Thoracic aorta (tissue), 2 donors: Measurements from ENCODE around the gene KLHL28. TPM values are rescaled to one million over a fixed set of nuclear protein-coding genes. Genes with fewer than 3 reads are reported as not detected.
"Not testable (repeated sequence)": the region's sequence is repeated elsewhere in the genome, so short reads cannot be mapped to it uniquely, and the experiment has no call there.

Experiments used
- ATAC-seq: fragments of 150-250 bp; one replicate; pipeline ENCODE4 v1.8.0; 2017; ENCODE audit warnings: low read depth; ENCODE audit not compliant: insufficient number of reproducible peaks, low FRiP score
- DNase-seq: peaks from one replicate; pipeline ENCODE4 v3.0.0-alpha.2; 2020; ENCODE audit warnings: low spot score
- H3K27ac ChIP-seq, 2 donors: fragments of 200-600 bp; sonication (generic); 1 replicate in 1 of 2; 2 replicates in 1 of 2; pipeline ENCODE4 v1.5.1; 2016; ENCODE audit warnings: mild to moderate bottlenecking in 2 of 2, moderate library complexity in 2 of 2
- H3K27me3 ChIP-seq: fragments of 200-600 bp; sonication (generic); replicated peaks from 2 replicates; pipeline ENCODE4 v1.6.0; 2016; ENCODE audit warnings: mild to moderate bottlenecking; ENCODE audit not compliant: insufficient read depth
- H3K36me3 ChIP-seq: fragments of 200-600 bp; sonication (generic); one replicate; pipeline ENCODE4 v1.5.1; 2016
- H3K4me1 ChIP-seq, 2 donors: fragments of 200-600 bp; sonication (generic); 1 replicate in 1 of 2; 2 replicates in 1 of 2; pipeline versions ENCODE4 v1.5.1 to v1.6.0; 2016; ENCODE audit warnings: low read depth in 2 of 2, mild to moderate bottlenecking in 1 of 2; ENCODE audit not compliant: control insufficient read depth in 1 of 2
- H3K4me3 ChIP-seq: fragments of 200-600 bp; sonication (generic); 2 replicates; pipeline ENCODE4 v1.5.1; 2016; ENCODE audit warnings: mild to moderate bottlenecking
- H3K9me3 ChIP-seq: fragments of 200-600 bp; sonication (generic); 2 replicates; pipeline ENCODE4 v1.5.1; 2016
- total RNA-seq, 2 donors: library from RNA; depleted of rRNA; stranded (reverse); fragments of >200 nt; gene quantifications; one replicate each; pipeline versions ENCODE4 v1.1.0 to v1.2.3, GENCODE V29; 2016
- TF ChIP-seq, protein P1 (sequence below): fragments of 200-600 bp; sonication (generic); IDR thresholded peaks from one replicate; pipeline ENCODE4 v1.5.1; 2019; ENCODE audit warnings: antibody characterized with exemption

KLHL28 gene
- total RNA-seq, 2 donors from 2014 or later, result 9.6 to 11.0 TPM

DNA sequence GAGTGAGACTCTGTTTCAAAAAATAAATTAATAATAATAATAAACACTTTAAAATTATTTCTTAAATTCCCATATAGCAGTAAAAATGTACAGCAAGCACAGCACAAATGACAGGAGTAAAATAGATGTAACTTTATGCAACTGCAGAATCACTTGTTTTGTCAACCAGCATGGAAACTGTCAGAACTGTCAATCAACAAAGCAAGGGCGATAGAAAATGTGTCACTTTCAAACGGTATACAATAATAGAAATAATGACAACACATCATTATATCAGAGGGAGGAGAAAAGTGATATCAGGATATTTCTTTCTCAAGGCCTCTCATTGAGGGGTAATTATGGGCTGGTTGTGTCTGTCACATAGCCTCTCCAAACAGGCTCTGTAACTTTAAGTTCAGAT, 68.2 kb downstream of the KLHL28 start:
- no peak overlapping the region for H3K4me3 ChIP-seq
- TF ChIP-seq, protein P1, sequence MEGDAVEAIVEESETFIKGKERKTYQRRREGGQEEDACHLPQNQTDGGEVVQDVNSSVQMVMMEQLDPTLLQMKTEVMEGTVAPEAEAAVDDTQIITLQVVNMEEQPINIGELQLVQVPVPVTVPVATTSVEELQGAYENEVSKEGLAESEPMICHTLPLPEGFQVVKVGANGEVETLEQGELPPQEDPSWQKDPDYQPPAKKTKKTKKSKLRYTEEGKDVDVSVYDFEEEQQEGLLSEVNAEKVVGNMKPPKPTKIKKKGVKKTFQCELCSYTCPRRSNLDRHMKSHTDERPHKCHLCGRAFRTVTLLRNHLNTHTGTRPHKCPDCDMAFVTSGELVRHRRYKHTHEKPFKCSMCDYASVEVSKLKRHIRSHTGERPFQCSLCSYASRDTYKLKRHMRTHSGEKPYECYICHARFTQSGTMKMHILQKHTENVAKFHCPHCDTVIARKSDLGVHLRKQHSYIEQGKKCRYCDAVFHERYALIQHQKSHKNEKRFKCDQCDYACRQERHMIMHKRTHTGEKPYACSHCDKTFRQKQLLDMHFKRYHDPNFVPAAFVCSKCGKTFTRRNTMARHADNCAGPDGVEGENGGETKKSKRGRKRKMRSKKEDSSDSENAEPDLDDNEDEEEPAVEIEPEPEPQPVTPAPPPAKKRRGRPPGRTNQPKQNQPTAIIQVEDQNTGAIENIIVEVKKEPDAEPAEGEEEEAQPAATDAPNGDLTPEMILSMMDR, result no peak
- no peak for DNase-seq
- no peak overlapping the region for H3K27ac ChIP-seq
- no peaks in the 10 kb centered on the region for H3K36me3 ChIP-seq
- no peaks in the 10 kb centered on the region for H3K27me3 ChIP-seq
- peaks cover 0 to 8% of the 10 kb centered on the region in 2 donors for H3K4me1 ChIP-seq
- no peak for ATAC-seq
- no peaks in the 10 kb centered on the region for H3K9me3 ChIP-seq

DNA sequence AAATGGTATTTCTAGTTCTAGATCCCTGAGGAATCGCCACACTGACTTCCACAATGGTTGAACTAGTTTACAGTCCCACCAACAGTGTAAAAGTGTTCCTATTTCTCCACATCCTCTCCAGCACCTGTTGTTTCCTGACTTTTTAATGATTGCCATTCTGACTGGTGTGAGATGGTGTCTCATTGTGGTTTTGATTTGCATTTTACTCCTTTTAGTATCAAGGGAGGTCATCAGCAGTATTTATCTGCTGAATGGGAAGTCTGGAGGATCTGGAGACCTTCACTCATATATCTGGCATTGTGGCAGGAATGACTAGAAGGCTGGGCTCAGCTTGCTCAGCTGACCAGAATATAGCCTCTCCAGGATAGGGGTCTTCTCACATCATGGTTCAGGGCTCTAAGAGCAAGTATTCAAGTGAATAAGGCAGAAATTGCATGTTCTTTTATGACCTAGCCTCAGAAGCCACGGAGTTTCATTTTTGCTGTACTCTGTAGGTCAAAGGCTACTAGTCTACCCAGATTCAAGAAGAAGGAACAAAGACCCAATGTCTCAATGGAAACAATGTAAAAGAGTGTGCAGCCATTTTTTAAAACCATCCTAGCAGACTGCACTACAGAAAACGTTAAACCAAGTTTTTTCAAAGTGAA, 69.9 kb downstream of the KLHL28 start:
- not testable (repeated sequence) for H3K27me3 ChIP-seq, H3K4me3 ChIP-seq, DNase-seq, H3K9me3 ChIP-seq, H3K27ac ChIP-seq, H3K36me3 ChIP-seq, ATAC-seq, H3K4me1 ChIP-seq

DNA sequence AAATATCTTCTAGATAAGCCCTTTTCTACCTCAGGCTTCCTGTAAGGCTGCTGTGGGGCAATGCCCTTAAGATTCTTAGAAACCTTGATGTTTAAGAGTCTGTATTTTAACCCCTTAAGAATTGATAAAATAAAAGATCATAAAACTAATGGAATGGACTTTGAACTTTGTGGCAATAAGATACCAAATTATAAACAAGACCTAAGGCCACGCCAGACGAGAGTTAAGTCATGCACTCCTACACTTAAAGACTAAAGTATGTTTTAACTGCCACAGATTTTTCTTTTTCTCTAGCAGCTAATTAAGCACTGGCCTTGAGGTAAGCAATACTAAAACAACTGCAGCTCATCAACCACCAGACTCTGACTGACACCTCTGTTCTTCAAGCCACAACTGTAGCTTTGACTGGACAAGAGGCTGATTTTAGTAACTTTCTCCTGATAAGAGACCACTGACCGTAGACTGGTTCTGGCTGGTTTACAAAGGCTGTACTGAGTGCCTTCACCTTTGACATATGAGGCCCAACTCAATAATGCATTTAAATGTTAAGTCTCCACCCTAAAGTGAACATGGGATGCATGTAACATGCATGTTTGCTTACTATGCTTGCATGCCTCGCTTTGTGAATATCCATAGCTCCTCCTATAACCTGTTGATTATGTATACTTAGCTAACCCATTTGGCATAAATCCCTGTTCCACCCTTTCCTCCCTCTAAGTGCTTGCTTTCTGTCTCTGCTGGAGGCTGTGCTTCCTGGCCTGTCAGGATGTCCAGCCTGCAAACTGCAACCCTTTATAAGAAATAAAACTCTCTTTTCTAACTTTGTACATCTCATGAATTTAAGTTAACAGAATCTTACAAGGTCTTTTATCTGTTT, 71.9 kb downstream of the KLHL28 start:
- H3K36me3 ChIP-seq, result no peaks in the 10 kb centered on the region
- no peaks in the 10 kb centered on the region for H3K9me3 ChIP-seq
- no peak for ATAC-seq
- no peak overlapping the region for H3K4me3 ChIP-seq
- H3K27me3 ChIP-seq, result no peaks in the 10 kb centered on the region
- H3K4me1 ChIP-seq, result no peaks in the 10 kb centered on the region
- TF ChIP-seq, protein P1, result no peak
- no peak overlapping the region for H3K27ac ChIP-seq
- DNase-seq, result no peak

DNA sequence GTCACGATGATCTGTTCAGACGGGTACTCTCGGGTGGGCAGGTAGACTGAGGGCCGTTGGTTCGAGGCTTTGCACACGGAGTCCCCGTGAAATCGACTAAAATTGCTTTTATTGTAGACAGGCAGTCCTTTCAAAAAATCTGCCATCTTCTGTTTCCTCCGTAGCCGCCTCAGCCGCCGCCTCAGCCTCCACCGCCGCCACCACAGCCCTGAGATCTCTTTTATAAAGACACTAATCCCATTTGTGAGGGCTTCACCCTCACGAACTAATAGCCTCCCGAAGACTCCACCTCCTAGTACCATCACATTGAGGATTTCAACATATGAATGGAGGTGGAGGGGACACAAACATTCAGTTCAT, 74.2 kb downstream of the KLHL28 start:
- H3K4me1 ChIP-seq, result no peaks in the 10 kb centered on the region
- DNase-seq (no peak), ATAC-seq (no peak)
- no peaks in the 10 kb centered on the region for H3K9me3 ChIP-seq
- TF ChIP-seq, protein P1, result no peak
- H3K36me3 ChIP-seq, result no peaks in the 10 kb centered on the region
- H3K4me3 ChIP-seq, result no peak overlapping the region
- no peak overlapping the region for H3K27ac ChIP-seq
- no peaks in the 10 kb centered on the region for H3K27me3 ChIP-seq

DNA sequence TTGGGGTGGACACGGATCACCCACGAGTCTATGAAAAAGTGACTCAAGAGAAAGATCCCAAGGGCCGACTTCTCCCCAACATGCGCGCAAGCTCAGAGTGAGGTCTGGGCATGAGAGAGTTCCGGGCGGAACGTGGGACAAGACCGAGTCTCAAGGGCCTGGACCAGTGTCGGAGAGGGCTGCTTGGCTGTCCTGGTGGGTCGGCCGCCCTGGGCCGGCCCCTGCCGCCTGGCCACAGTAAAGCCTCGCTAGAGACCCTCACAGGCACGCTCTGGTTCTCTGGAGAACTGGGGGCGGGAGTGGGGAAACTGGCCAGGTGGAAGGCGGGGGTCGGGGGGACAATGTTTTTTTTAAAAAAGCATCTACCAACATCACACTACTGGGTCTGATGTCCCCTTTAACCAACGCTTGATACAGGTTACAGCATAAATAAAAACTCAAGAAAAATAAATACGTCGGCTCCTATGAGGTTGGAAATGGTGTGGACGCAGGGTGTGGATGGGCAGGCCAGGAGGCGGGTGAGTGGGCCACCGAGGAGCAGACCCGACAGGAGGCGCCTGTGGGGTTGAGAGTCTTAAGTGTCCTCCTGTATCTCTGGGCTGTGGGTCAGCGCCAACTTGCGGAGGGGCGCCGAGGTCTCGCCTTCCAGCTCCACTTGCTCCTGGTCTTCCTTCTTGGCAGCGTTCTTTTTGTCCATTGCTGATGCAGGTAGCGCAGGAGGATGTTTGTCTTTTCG, 74.7 kb downstream of the KLHL28 start:
- ATAC-seq (no peak), DNase-seq (no peak)

More for the DNA sequence above, 74.7 kb downstream of the KLHL28 start:
- H3K4me3 ChIP-seq, result no peak overlapping the region
- no peaks in the 10 kb centered on the region for H3K36me3 ChIP-seq
- no peak overlapping the region for H3K27ac ChIP-seq
- TF ChIP-seq, protein P1, result no peak
- no peaks in the 10 kb centered on the region for H3K4me1 ChIP-seq
- no peaks in the 10 kb centered on the region for H3K27me3 ChIP-seq
- H3K9me3 ChIP-seq, result no peaks in the 10 kb centered on the region
